Suprapubic skin (tissue), 4 donors: ENCODE data around the gene SARS1. TPM values are rescaled to one million over a fixed set of nuclear protein-coding genes. Genes with fewer than 3 reads are reported as not detected.
A peak's percentile ranks its signal among the peaks of the same experiment; 100 is the strongest.

Experiments used
- DNase-seq, 2 donors: peaks; one replicate each; pipeline ENCODE4 v3.0.0-alpha.2; 2019; ENCODE audit warnings: low spot score in 2 of 2
- H3K27ac ChIP-seq: fragments of 200-600 bp; sonication (generic); one replicate; pipeline ENCODE4 v1.5.1; 2019
- H3K27me3 ChIP-seq: fragments of 200-600 bp; sonication (generic); one replicate; pipeline ENCODE4 v1.5.1; 2019
- H3K36me3 ChIP-seq: fragments of 200-600 bp; sonication (generic); one replicate; pipeline ENCODE4 v1.5.1; 2019
- H3K4me1 ChIP-seq: fragments of 200-600 bp; sonication (generic); one replicate; pipeline ENCODE4 v1.5.1; 2019
- H3K4me3 ChIP-seq: fragments of 200-600 bp; sonication (generic); one replicate; pipeline ENCODE4 v1.5.1; 2019; ENCODE audit warnings: mild to moderate bottlenecking
- H3K9me3 ChIP-seq: fragments of 200-600 bp; sonication (generic); one replicate; pipeline ENCODE4 v1.5.1; 2019
- CTCF ChIP-seq, 2 donors: fragments of 200-600 bp in 1 of 2; fragments of 450-650 bp in 1 of 2; sonication (generic) in 1 of 2; IDR thresholded peaks; one replicate each; pipeline ENCODE4 v1.5.1; 2016 to 2019; ENCODE audit warnings: antibody characterized with exemption in 2 of 2, mild to moderate bottlenecking in 1 of 2, moderate library complexity in 1 of 2
- EP300 ChIP-seq: sonication (generic); formaldehyde crosslinking; IDR thresholded peaks from one replicate; pipeline ENCODE4 v1.6.1; 2017; ENCODE audit warnings: antibody characterized with exemption
- POLR2A ChIP-seq, 2 donors: fragments of 450-650 bp; IDR thresholded peaks; one replicate each; pipeline ENCODE4 v1.6.1; 2017; ENCODE audit warnings: antibody characterized with exemption in 2 of 2, mild to moderate bottlenecking in 2 of 2, moderate library complexity in 2 of 2
- POLR2AphosphoS5 ChIP-seq, 3 donors: sonication (generic); formaldehyde crosslinking; IDR thresholded peaks; one replicate each; pipeline ENCODE4 v1.6.1; 2017; ENCODE audit warnings: antibody characterized with exemption in 3 of 3
- WGBS: methylation state at CpG from one replicate; pipeline ENCODE4 v1.1.5; 2018; 5-methylcytosine and 5-hydroxymethylcytosine counted together
- total RNA-seq, 4 donors: library from RNA; depleted of rRNA; stranded (reverse); fragments of >200 nt; gene quantifications; one replicate each; pipeline ENCODE4 v1.1.0, GENCODE V29; 2016

SARS1 gene
- total RNA-seq, 4 donors from 2014 or later, result 144 to 169 (median 160) TPM

GRCh38 chr1:109199710-109200109 lies 14.0 kb upstream of the SARS1 start:
- TF ChIP-seq POLR2AphosphoS5 (IDR thresholded peaks at IDR 0.05), result no peak
- TF ChIP-seq POLR2A (IDR thresholded peaks at IDR 0.05), result no peak
- TF ChIP-seq CTCF (IDR thresholded peaks at IDR 0.05), result no peak
- no peak for TF ChIP-seq EP300
- WGBS, result 61% methylated on average over 10 of the region's 10 CpGs
- Histone ChIP-seq H3K27ac (no peak overlapping the region), H3K36me3 (no peaks in the 10 kb centered on the region), H3K4me1 (peaks cover 15% of the 10 kb centered on the region), H3K4me3 (no peak overlapping the region), H3K9me3 (no peaks in the 10 kb centered on the region), H3K27me3 (no peaks in the 10 kb centered on the region)
- no peak for DNase-seq

GRCh38 chr1:109201123-109201703 lies 12.5 kb upstream of the SARS1 start:
- Histone ChIP-seq H3K4me3 (no peak overlapping the region), H3K4me1 (peaks cover 15% of the 10 kb centered on the region), H3K36me3 (no peaks in the 10 kb centered on the region), H3K27me3 (no peaks in the 10 kb centered on the region), H3K9me3 (no peaks in the 10 kb centered on the region), H3K27ac (no peak overlapping the region)
- DNase-seq, result no peak
- TF ChIP-seq CTCF (IDR thresholded peaks at IDR 0.05), result peak; percentile 31 to 49
- no peak for TF ChIP-seq POLR2A (IDR thresholded peaks at IDR 0.05)
- no peak for TF ChIP-seq EP300
- WGBS, result 45% methylated on average over 2 of the region's 2 CpGs

- Histone ChIP-seq H3K27ac (no peak overlapping the region), H3K9me3 (no peaks in the 10 kb centered on the region), H3K4me3 (no peak overlapping the region), H3K36me3 (no peaks in the 10 kb centered on the region), H3K4me1 (peaks cover 11% of the 10 kb centered on the region), H3K27me3 (no peaks in the 10 kb centered on the region)
- TF ChIP-seq EP300 (no peak), CTCF (IDR thresholded peaks at IDR 0.05) (no peak), POLR2A (IDR thresholded peaks at IDR 0.05) (no peak)
- no peak for DNase-seq
- 72% methylated on average over 5 of the region's 5 CpGs for WGBS
Measured at GRCh38 chr1:109204484-109204883, 9.2 kb upstream of the SARS1 start.

- DNase-seq, result no peak
Measured at GRCh38 chr1:109206339-109206738, 7.4 kb upstream of the SARS1 start.

More at GRCh38 chr1:109206339-109206738, 7.4 kb upstream of the SARS1 start:
- no peaks in the 10 kb centered on the region for H3K9me3 ChIP-seq
- no peak overlapping the region for H3K27ac ChIP-seq
- TF ChIP-seq POLR2A (IDR thresholded peaks at IDR 0.05) (no peak), POLR2AphosphoS5 (IDR thresholded peaks at IDR 0.05) (no peak), EP300 (no peak), CTCF (IDR thresholded peaks at IDR 0.05) (no peak)
- peaks cover 21% of the 10 kb centered on the region for H3K4me1 ChIP-seq
- H3K4me3 ChIP-seq, result no peak overlapping the region
- no peaks in the 10 kb centered on the region for H3K27me3 ChIP-seq
- WGBS, result 68% methylated on average over 2 of the region's 2 CpGs
- no peaks in the 10 kb centered on the region for H3K36me3 ChIP-seq
